H9 (cell line): ENCODE data around the gene OLFM1. TPM values are rescaled to one million over a fixed set of nuclear protein-coding genes. Genes with fewer than 3 reads are reported as not detected.

Experiments
- DNase-seq: peaks from one replicate; pipeline ENCODE4 v3.0.0-alpha.2; 2017
- H2AFZ ChIP-seq: one replicate; pipeline ENCODE4 v1.6.1; 2013; ENCODE audit warnings: mild to moderate bottlenecking, low read length, control low read depth, moderate library complexity
- H2AK5ac ChIP-seq: 2 replicates; pipeline ENCODE4 v1.6.1; 2013; ENCODE audit warnings: low read length, control low read depth, mixed read lengths; ENCODE audit not compliant: insufficient read length
- H2BK120ac ChIP-seq: one replicate; pipeline ENCODE4 v1.6.1; 2013; ENCODE audit warnings: low read depth, mild to moderate bottlenecking, low read length, control low read depth, inconsistent platforms; ENCODE audit not compliant: poor library complexity, severe bottlenecking
- H2BK12ac ChIP-seq: 2 replicates; pipeline ENCODE4 v1.6.1; 2013; ENCODE audit warnings: low read length, control low read depth, mixed read lengths, low read depth; ENCODE audit not compliant: insufficient read length
- H2BK15ac ChIP-seq: 2 replicates; pipeline ENCODE4 v1.6.1; 2013; ENCODE audit warnings: low read depth, low read length, control low read depth
- H2BK20ac ChIP-seq: one replicate; pipeline ENCODE4 v1.6.1; 2013; ENCODE audit warnings: low read depth, mild to moderate bottlenecking, low read length, control low read depth, inconsistent platforms; ENCODE audit not compliant: poor library complexity, severe bottlenecking
- H2BK5ac ChIP-seq: 2 replicates; pipeline ENCODE4 v1.6.1; 2013; ENCODE audit warnings: low read length, control low read depth, mixed read lengths; ENCODE audit not compliant: insufficient read length
- H3K14ac ChIP-seq: 2 replicates; pipeline ENCODE4 v1.6.1; 2013; ENCODE audit warnings: low read length, control low read depth; ENCODE audit not compliant: insufficient read depth
- H3K18ac ChIP-seq: 2 replicates; pipeline ENCODE4 v1.6.1; 2013; ENCODE audit warnings: low read depth, mild to moderate bottlenecking, mixed read lengths, low read length, control low read depth; ENCODE audit not compliant: insufficient read length
- H3K23ac ChIP-seq: 2 replicates; pipeline ENCODE4 v1.6.1; 2013; ENCODE audit warnings: low read length, control low read depth, mixed read lengths, low read depth; ENCODE audit not compliant: insufficient read length
- H3K23me2 ChIP-seq: 2 replicates; pipeline ENCODE4 v1.6.1; 2013; ENCODE audit warnings: low read depth, mild to moderate bottlenecking, mixed read lengths, low read length, control low read depth; ENCODE audit not compliant: insufficient read length, poor library complexity, severe bottlenecking
- H3K27ac ChIP-seq: 2 replicates; pipeline ENCODE4 v1.5.1; 2013; ENCODE audit warnings: low read length, control low read depth, mixed read lengths, low read depth; ENCODE audit not compliant: insufficient read length
- H3K27me3 ChIP-seq: 2 replicates; pipeline ENCODE4 v1.6.1; 2013; ENCODE audit warnings: low read length, control low read depth, inconsistent platforms; ENCODE audit not compliant: insufficient read depth
- H3K4ac ChIP-seq: 2 replicates; pipeline ENCODE4 v1.6.1; 2013; ENCODE audit warnings: low read depth, mild to moderate bottlenecking, control low read depth, inconsistent platforms, low read length, moderate library complexity
- H3K4me1 ChIP-seq: 2 replicates; pipeline ENCODE4 v1.6.1; 2013; ENCODE audit warnings: low read length, control low read depth, inconsistent platforms; ENCODE audit not compliant: insufficient read depth
- H3K4me2 ChIP-seq: 2 replicates; pipeline ENCODE4 v1.6.1; 2013; ENCODE audit warnings: low read length, control low read depth, mixed read lengths; ENCODE audit not compliant: insufficient read length, insufficient read depth
- H3K56ac ChIP-seq: 2 replicates; pipeline ENCODE4 v1.6.1; 2013; ENCODE audit warnings: low read depth, mild to moderate bottlenecking, mixed read lengths, low read length, control low read depth; ENCODE audit not compliant: insufficient read length
- H3K79me1 ChIP-seq: 2 replicates; pipeline ENCODE4 v1.6.1; 2013; ENCODE audit warnings: low read depth, mild to moderate bottlenecking, moderate library complexity, low read length, control low read depth, inconsistent platforms; ENCODE audit not compliant: insufficient read depth, poor library complexity, severe bottlenecking
- H3K79me2 ChIP-seq: 2 replicates; pipeline ENCODE4 v1.6.1; 2013; ENCODE audit warnings: low read length, control low read depth, inconsistent platforms; ENCODE audit not compliant: insufficient read depth
- H3K9ac ChIP-seq: 2 replicates; pipeline ENCODE4 v1.6.1; 2013; ENCODE audit warnings: low read length, control low read depth, mixed read lengths; ENCODE audit not compliant: insufficient read length; ENCODE audit errors: extremely low read depth
- H3K9me3 ChIP-seq: one replicate; pipeline ENCODE4 v1.6.1; 2013; ENCODE audit warnings: low read depth, low read length, inconsistent platforms; ENCODE audit not compliant: control insufficient read depth
- H3T11ph ChIP-seq: one replicate; pipeline ENCODE4 v1.6.1; 2013; ENCODE audit warnings: mild to moderate bottlenecking, low read length, control low read depth, inconsistent platforms
- H4K20me1 ChIP-seq: one replicate; pipeline ENCODE4 v1.6.1; 2013; ENCODE audit not compliant: control insufficient read depth, insufficient read length, insufficient read depth
- H4K5ac ChIP-seq: 2 replicates; pipeline ENCODE4 v1.6.1; 2013; ENCODE audit warnings: low read depth, mild to moderate bottlenecking, mixed read lengths, low read length, control low read depth; ENCODE audit not compliant: insufficient read length
- H4K8ac ChIP-seq: replicated peaks from 2 replicates; pipeline ENCODE4 v1.6.1; 2013; ENCODE audit warnings: low read length, control low read depth, mixed read lengths, low read depth; ENCODE audit not compliant: insufficient read length
- H4K91ac ChIP-seq: 2 replicates; pipeline ENCODE4 v1.6.1; 2013; ENCODE audit warnings: low read depth, mild to moderate bottlenecking, moderate library complexity, mixed read lengths, low read length, control low read depth; ENCODE audit not compliant: insufficient read length
- H3K27ac Mint-ChIP-seq, 3 experiments: 2 replicates in 2 of 3; 3 replicates in 1 of 3; pipeline ENCODE4 v1.8.0; 2020 to 2021; ENCODE audit warnings: mixed read lengths in 3 of 3, mild to moderate bottlenecking in 1 of 3, moderate library complexity in 1 of 3
- H3K27me3 Mint-ChIP-seq: 2 replicates; pipeline ENCODE4 v1.8.0; 2021; ENCODE audit warnings: low read depth, mild to moderate bottlenecking, moderate library complexity, mixed read lengths
- H3K36me3 Mint-ChIP-seq, 3 experiments: 2 replicates in 2 of 3; 3 replicates in 1 of 3; pipeline ENCODE4 v1.8.0; 2020 to 2021; ENCODE audit warnings: low read depth in 3 of 3, mixed read lengths in 3 of 3; ENCODE audit not compliant: insufficient read depth in 1 of 3
- H3K4me1 Mint-ChIP-seq, 2 experiments: 2 replicates each; pipeline ENCODE4 v1.8.0; 2020; ENCODE audit warnings: mixed read lengths in 2 of 2
- H3K4me3 Mint-ChIP-seq, 2 experiments: 2 replicates in 1 of 2; 3 replicates in 1 of 2; pipeline ENCODE4 v1.8.0; 2020 to 2021; ENCODE audit warnings: mild to moderate bottlenecking in 2 of 2, mixed read lengths in 2 of 2, moderate library complexity in 1 of 2
- H3K9me3 Mint-ChIP-seq, 2 experiments: 2 replicates in 1 of 2; 3 replicates in 1 of 2; pipeline ENCODE4 v1.8.0; 2020; ENCODE audit warnings: mild to moderate bottlenecking in 2 of 2, mixed read lengths in 2 of 2, moderate library complexity in 1 of 2
- CTCF ChIP-seq: fragments of 200-600 bp; sonication (generic); conservative IDR thresholded peaks from 3 replicates; pipeline ENCODE4 v1.8.0; 2021; ENCODE audit warnings: antibody characterized with exemption, mild to moderate bottlenecking
- WGBS: extraction: QIAGEN DNeasy Blood & Tissue Kit; methylation state at CpG from one replicate; pipeline ENCODE4 v1.1.7; 2013; ENCODE audit warnings: missing lambda C conversion rate, low lambda C conversion rate, mixed read lengths; ENCODE audit not compliant: insufficient read length; ENCODE audit errors: extremely low coverage; 5-methylcytosine and 5-hydroxymethylcytosine counted together
- total RNA-seq: library from RNA; stranded (reverse); gene quantifications from 2 replicates; pipeline ENCODE4 v1.2.1, GENCODE V29; 2021

OLFM1 gene
- total RNA-seq, 1 experiment from 2014 or later: 34.1 TPM

- no peaks in the 10 kb centered on the region for H3K4me1 ChIP-seq
- Mint-ChIP-seq H3K4me1 (0 out of 4 replicates have a peak, but pooled peaks cover 0 to 2% of the 10 kb centered on the region in 2 experiments), H3K36me3 (no peaks in the 10 kb centered on the region), H3K9me3 (no peaks in the 10 kb centered on the region), H3K27ac (peak overlapping the region in 1 of 3 experiments; percentile 8; a peak in 1 of 7 replicates), H3K4me3 (no peak overlapping the region), H3K27me3 (peaks cover 1% of the 10 kb centered on the region; the same call in 1 of the 2 replicates)
- H3K4ac ChIP-seq: no peak overlapping the region
- H2BK20ac ChIP-seq: no peak overlapping the region
- H3K27me3 ChIP-seq: no peaks in the 10 kb centered on the region
- DNase-seq: peak; percentile 18
- H3K27ac ChIP-seq: no peak overlapping the region
- no peak for TF ChIP-seq CTCF
- H3K79me2 ChIP-seq: no peaks in the 10 kb centered on the region
- no peak overlapping the region for H3K18ac ChIP-seq
- H3K23me2 ChIP-seq: no peaks in the 10 kb centered on the region
- no peak overlapping the region for H2AK5ac ChIP-seq
- H4K91ac ChIP-seq: no peak overlapping the region
- no peak overlapping the region for H2BK12ac ChIP-seq
- H3K4me2 ChIP-seq: no peak overlapping the region
- no peak overlapping the region for H4K8ac ChIP-seq
- H2BK15ac ChIP-seq: no peak overlapping the region
- H2BK120ac ChIP-seq: no peak overlapping the region
- H3K9me3 ChIP-seq: no peaks in the 10 kb centered on the region
- no peaks in the 10 kb centered on the region for H3K79me1 ChIP-seq
- WGBS: no CpG with 5 or more reads among the region's 18 CpGs
- no peak overlapping the region for H3K14ac ChIP-seq
- no peak overlapping the region for H3K23ac ChIP-seq
- no peaks in the 10 kb centered on the region for H4K20me1 ChIP-seq
- H2AFZ ChIP-seq: no peak overlapping the region
- no peak overlapping the region for H3T11ph ChIP-seq
- H4K5ac ChIP-seq: no peak overlapping the region
- H3K9ac ChIP-seq: no peak overlapping the region
- H3K56ac ChIP-seq: no peak overlapping the region
- H2BK5ac ChIP-seq: no peak overlapping the region
Measured at GRCh38 chr9:135045928-135046738, 41.3 kb upstream of the OLFM1 start.
